ENCODE data around the gene IL2RA.

- TF ChIP-seq CTCF (IDR thresholded peaks at IDR 0.05): no peak
- TF ChIP-seq EP300 (IDR thresholded peaks at IDR 0.05): no peak
- TF ChIP-seq POLR2AphosphoS5 (IDR thresholded peaks at IDR 0.05): no peak
Measured at GRCh38 chr10:6108072-6108471, 45.9 kb upstream of the IL2RA start.

All from upper lobe of left lung (tissue), 4 donors.